Mucosa of descending colon (tissue), 3 donors: Measurements from ENCODE around the gene CEP83. TPM values are rescaled to one million over a fixed set of nuclear protein-coding genes. Genes with fewer than 3 reads are reported as not detected.

Source experiments
- ATAC-seq: fragments of 200-7000 bp; cut with Tn5 transposase; one replicate; pipeline ENCODE4 v1.9.1; 2020; ENCODE audit warnings: mild to moderate bottlenecking, moderate library complexity
- DNase-seq, 3 donors: peaks; one replicate each; pipeline ENCODE4 v3.0.0-alpha.2; 2020
- H3K36me3 ChIP-seq: fragments of 200-600 bp; one replicate; pipeline ENCODE4 v1.8.0; 2021; ENCODE audit warnings: low read depth, mild to moderate bottlenecking
- H3K4me1 ChIP-seq: fragments of 200-600 bp; one replicate; pipeline ENCODE4 v1.8.0; 2021; ENCODE audit warnings: low read depth, mild to moderate bottlenecking
- H3K4me3 ChIP-seq: fragments of 200-600 bp; one replicate; pipeline ENCODE4 v1.8.0; 2021; ENCODE audit warnings: mild to moderate bottlenecking
- H3K9me3 ChIP-seq: fragments of 200-600 bp; one replicate; pipeline ENCODE4 v1.8.0; 2021; ENCODE audit warnings: mild to moderate bottlenecking
- intact Hi-C, 2 donors: fragments of 100-400 bp; cut with DNase I in 1 of 2; cut with micrococcal nuclease in 1 of 2; formaldehyde crosslinking; loops; one replicate each; pipeline versions ENCODE4 v1.11.0 to v1.11.1; 2022; cut with DNase I, micrococcal nuclease
- total RNA-seq, 3 donors: library from RNA; stranded (reverse); fragmentation: NEBNext Ultra II Directional in 2 of 3; extraction: Animal tissue kit (Norgen Biotek cat#: 25700) in 2 of 3; gene quantifications; one replicate each; pipeline versions ENCODE4 v1.2.1 to v1.2.4, GENCODE V29; 2021 to 2023
- TF ChIP-seq, protein P1 (sequence below): fragments of 200-600 bp; IDR thresholded peaks from one replicate; pipeline ENCODE4 v1.8.0; 2022; ENCODE audit warnings: antibody characterized with exemption, mild to moderate bottlenecking
- donor health status: DM: no; HTN: no; CAD: no; lungs with moderate emphysema.
- donor health status: DM: no; HTN: no; CAD: no.
- donor health status: DM: no; HTN: yes; CAD: no.

Gene CEP83
- total RNA-seq, 3 donors from 2014 or later, result 11.7 to 14.4 (median 14.3) TPM

DNA sequence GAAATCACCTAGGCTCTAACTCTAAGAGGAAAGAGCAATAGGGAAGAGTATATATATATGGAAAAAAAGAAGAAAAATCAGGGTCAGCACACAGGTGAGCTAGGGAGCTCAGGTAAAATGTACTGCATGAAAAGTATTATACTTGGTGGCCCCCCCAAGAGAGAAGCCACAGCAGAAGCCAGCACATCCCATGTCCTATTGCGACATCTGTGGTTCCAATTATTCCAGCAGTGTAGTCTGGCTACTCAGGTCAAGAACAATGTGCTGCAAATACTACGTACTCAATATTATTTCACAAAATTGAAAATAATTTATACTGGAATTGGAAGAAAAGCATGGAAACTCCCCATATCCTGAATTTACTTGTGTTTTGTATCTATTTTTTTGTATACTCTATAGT is 85.5 kb downstream of the CEP83 start:
- H3K4me1 ChIP-seq, result no peaks in the 10 kb centered on the region
- no peaks in the 10 kb centered on the region for H3K9me3 ChIP-seq
- DNase-seq (no peak), ATAC-seq (no peak)
- intact Hi-C loops, result no loop called here
- TF ChIP-seq, protein P1, sequence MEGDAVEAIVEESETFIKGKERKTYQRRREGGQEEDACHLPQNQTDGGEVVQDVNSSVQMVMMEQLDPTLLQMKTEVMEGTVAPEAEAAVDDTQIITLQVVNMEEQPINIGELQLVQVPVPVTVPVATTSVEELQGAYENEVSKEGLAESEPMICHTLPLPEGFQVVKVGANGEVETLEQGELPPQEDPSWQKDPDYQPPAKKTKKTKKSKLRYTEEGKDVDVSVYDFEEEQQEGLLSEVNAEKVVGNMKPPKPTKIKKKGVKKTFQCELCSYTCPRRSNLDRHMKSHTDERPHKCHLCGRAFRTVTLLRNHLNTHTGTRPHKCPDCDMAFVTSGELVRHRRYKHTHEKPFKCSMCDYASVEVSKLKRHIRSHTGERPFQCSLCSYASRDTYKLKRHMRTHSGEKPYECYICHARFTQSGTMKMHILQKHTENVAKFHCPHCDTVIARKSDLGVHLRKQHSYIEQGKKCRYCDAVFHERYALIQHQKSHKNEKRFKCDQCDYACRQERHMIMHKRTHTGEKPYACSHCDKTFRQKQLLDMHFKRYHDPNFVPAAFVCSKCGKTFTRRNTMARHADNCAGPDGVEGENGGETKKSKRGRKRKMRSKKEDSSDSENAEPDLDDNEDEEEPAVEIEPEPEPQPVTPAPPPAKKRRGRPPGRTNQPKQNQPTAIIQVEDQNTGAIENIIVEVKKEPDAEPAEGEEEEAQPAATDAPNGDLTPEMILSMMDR, result no peak
- H3K4me3 ChIP-seq, result no peak overlapping the region
- no peaks in the 10 kb centered on the region for H3K36me3 ChIP-seq

DNA sequence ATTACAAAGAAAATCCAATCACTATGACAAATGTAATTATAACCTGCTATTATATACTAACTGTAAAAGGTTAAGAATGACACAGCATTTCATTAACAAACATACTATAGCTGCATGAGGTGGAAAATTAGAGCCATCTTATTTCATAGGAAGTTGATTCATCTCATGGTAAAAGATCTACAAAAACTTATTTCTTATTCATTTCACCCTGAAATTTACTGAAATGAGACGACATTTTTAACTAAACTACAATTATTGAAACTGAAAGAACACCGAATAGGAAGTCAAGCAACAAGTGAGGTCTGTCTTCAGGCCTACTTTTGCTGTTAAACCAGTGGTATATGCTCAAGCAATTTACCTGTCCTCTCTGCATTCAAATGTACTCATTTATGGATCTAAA is 87.2 kb downstream of the CEP83 start:
- DNase-seq (no peak), ATAC-seq (no peak)
- Histone ChIP-seq H3K9me3 (no peaks in the 10 kb centered on the region), H3K4me3 (no peak overlapping the region), H3K36me3 (no peaks in the 10 kb centered on the region), H3K4me1 (no peaks in the 10 kb centered on the region)
- intact Hi-C loops, result no loop called here
- TF ChIP-seq, protein P1, result no peak

DNA sequence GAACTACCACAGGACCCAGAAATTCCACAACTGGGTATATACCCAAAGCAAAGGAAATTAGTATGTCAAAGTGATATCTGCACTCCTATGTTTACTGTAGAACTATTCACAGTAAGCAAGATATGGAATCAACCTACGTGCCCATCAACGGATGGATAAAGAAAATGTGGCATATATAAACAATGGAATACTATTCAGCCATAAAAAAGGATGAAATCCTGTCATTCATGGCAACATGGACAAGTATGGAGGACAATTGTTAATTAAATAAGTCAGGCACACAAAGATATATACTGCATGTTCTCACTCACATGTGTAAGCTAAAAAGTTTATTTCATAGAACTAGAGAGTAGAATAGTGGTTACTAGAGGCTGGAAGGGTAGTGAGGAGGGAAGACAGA is 97.0 kb downstream of the CEP83 start:
- H3K4me1 ChIP-seq, result no peaks in the 10 kb centered on the region

DNA sequence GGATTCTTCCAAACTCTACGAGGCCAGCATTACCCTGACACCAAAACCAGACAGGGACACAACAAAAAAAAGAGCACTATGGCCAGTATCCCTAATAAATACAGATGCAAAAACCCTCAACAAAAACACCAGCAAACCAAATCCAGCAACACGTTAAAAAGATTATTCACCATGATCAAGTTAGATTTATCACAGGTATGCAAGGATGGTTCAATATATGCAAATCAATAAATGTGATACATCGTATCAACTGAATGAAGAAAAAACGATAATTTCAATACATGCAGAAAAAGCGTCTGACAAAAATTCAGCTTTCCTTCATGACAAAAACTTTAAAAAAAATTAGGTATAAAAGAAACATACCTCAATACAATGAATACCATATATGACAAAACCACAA is 99.9 kb downstream of the CEP83 start:
- H3K4me3 ChIP-seq, result no peak overlapping the region
- DNase-seq, result no peak
- H3K4me1 ChIP-seq, result no peaks in the 10 kb centered on the region
- no peaks in the 10 kb centered on the region for H3K36me3 ChIP-seq
- TF ChIP-seq, protein P1, result no peak
- no peak for ATAC-seq
- H3K9me3 ChIP-seq, result peaks cover 17% of the 10 kb centered on the region
- intact Hi-C loops, result no loop called here

More for the DNA sequence above, 97.0 kb downstream of the CEP83 start:
- Histone ChIP-seq H3K4me3 (no peak overlapping the region), H3K36me3 (no peaks in the 10 kb centered on the region), H3K9me3 (peaks cover 17% of the 10 kb centered on the region)
- TF ChIP-seq, protein P1, result no peak
- no peak for DNase-seq
- ATAC-seq, result no peak
- intact Hi-C loops, result no loop called here

DNA sequence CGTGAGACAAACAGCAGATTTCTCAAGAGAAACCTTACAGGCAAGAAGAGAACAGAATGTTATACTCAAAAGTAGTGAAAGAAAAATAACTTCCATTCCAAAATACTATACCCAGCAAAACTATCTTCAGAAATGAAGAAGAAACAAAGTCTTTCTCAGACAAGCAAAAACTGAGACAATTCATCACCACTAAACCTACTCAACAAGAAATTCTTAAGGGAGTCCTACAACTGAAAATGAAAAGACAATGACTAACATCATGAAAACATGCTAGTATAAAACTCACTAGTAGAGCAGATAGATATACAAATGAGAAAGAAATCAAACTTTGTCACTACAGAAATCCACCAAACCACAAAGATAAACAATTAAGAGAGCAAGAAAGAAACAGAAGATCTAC is 106.5 kb downstream of the CEP83 start:
- intact Hi-C loops, result no loop called here
- TF ChIP-seq, protein P1, result no peak
- Histone ChIP-seq H3K4me3 (no peak overlapping the region), H3K36me3 (no peaks in the 10 kb centered on the region), H3K9me3 (peaks cover 50% of the 10 kb centered on the region), H3K4me1 (no peaks in the 10 kb centered on the region)
- ATAC-seq (no peak), DNase-seq (no peak)

DNA sequence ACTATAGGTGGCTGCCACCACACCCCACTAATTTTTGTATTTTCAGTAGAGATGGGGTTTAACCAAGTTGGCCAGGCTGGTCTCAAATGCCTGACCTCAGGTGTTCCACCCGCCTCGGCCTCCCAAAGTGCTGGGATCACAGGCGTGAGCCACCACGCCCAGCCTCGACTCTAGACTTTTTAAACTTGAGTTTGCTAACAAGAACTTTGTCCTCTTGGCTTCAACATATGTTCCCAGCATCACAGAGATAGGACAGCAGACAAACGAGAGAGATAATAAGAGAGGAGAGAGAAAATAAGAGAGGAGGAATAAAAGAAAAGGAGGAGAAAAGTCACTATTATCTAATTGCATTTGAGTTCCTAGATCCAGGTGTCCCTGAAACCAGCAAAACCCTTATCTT is 119.1 kb downstream of the CEP83 start:
- intact Hi-C loops, result no loop called here
- DNase-seq, result peak in 2 of 3 donors; percentile 13 to 40
- no peaks in the 10 kb centered on the region for H3K36me3 ChIP-seq
- peaks cover 2% of the 10 kb centered on the region for H3K4me1 ChIP-seq
- no peak overlapping the region for H3K4me3 ChIP-seq
- no peaks in the 10 kb centered on the region for H3K9me3 ChIP-seq
- peak; percentile 33 for ATAC-seq
- TF ChIP-seq, protein P1, result no peak
